ENCODE data around the gene ASCL2. TPM values are rescaled to one million over a fixed set of nuclear protein-coding genes. Genes with fewer than 3 reads are reported as not detected.
A peak's percentile ranks its signal among the peaks of the same experiment; 100 is the strongest.

Gene ASCL2
- total RNA-seq, 1 donor from 2014 or later = not detected

- Histone ChIP-seq H3K9me3 (no peaks in the 10 kb centered on the region), H3K36me3 (no peaks in the 10 kb centered on the region), H3K27ac (no peak overlapping the region), H3K27me3 (no peaks in the 10 kb centered on the region), H3K4me3 (no peak overlapping the region), H3K4me1 (peaks cover 19 to 28% of the 10 kb centered on the region in 2 donors)
- no peak for TF ChIP-seq CTCF (IDR thresholded peaks at IDR 0.05)
- peak in 1 of 2 donors; percentile 55 for DNase-seq (ENCODE audit: low spot score in 2 of 2)
- intact Hi-C loops (cut with DNase I) = loop anchor here (5.0 kb wide), 1 partner anchor 103 kb away; no protein-coding TSS in a partner anchor
Measured at GRCh38 chr11:2300290-2300935, 30.0 kb upstream of the ASCL2 start.

- Histone ChIP-seq H3K9me3 (no peaks in the 10 kb centered on the region), H3K4me3 (no peak overlapping the region), H3K27ac (no peak overlapping the region), H3K36me3 (no peaks in the 10 kb centered on the region), H3K27me3 (no peaks in the 10 kb centered on the region), H3K4me1 (peaks cover 19 to 23% of the 10 kb centered on the region in 2 donors)
- intact Hi-C loops (cut with DNase I) = loop anchor here (5.0 kb wide), 1 partner anchor 102 kb away; no protein-coding TSS in a partner anchor
- peak in 1 of 2 donors; percentile 42 for DNase-seq (ENCODE audit: low spot score in 2 of 2)
- no peak for TF ChIP-seq CTCF (IDR thresholded peaks at IDR 0.05)
Measured at GRCh38 chr11:2299773-2300172, 29.4 kb upstream of the ASCL2 start.

GRCh38 chr11:2298795-2299761 lies 28.7 kb upstream of the ASCL2 start:
- no peaks in the 10 kb centered on the region for H3K9me3 ChIP-seq
- H3K4me1 ChIP-seq = peaks cover 17 to 19% of the 10 kb centered on the region in 2 donors
- no peaks in the 10 kb centered on the region for H3K27me3 ChIP-seq
- TF ChIP-seq CTCF (IDR thresholded peaks at IDR 0.05) = no peak
- peak in 1 of 2 donors; percentile 65 for DNase-seq (ENCODE audit: low spot score in 2 of 2)
- no peaks in the 10 kb centered on the region for H3K36me3 ChIP-seq
- no peak overlapping the region for H3K4me3 ChIP-seq
- no peak overlapping the region for H3K27ac ChIP-seq
- intact Hi-C loops (cut with DNase I) = no loop called here

- Histone ChIP-seq H3K9me3 (no peaks in the 10 kb centered on the region), H3K27me3 (no peaks in the 10 kb centered on the region), H3K27ac (no peak overlapping the region), H3K4me3 (no peak overlapping the region), H3K4me1 (peaks cover 11% of the 10 kb centered on the region in 2 donors), H3K36me3 (no peaks in the 10 kb centered on the region)
- intact Hi-C loops (cut with DNase I) = no loop called here
- peak in 1 of 2 donors; percentile 59 for DNase-seq (ENCODE audit: low spot score in 2 of 2)
- no peak for TF ChIP-seq CTCF (IDR thresholded peaks at IDR 0.05)
Measured at GRCh38 chr11:2298131-2298794, 27.9 kb upstream of the ASCL2 start.

- no peak for TF ChIP-seq CTCF (IDR thresholded peaks at IDR 0.05)
- intact Hi-C loops (cut with DNase I) = no loop called here
- DNase-seq (ENCODE audit: low spot score in 2 of 2) = no peak
- Histone ChIP-seq H3K4me1 (peaks cover 4 to 5% of the 10 kb centered on the region in 2 donors), H3K9me3 (no peaks in the 10 kb centered on the region), H3K27ac (no peak overlapping the region), H3K4me3 (no peak overlapping the region), H3K36me3 (no peaks in the 10 kb centered on the region), H3K27me3 (no peaks in the 10 kb centered on the region)
Measured at GRCh38 chr11:2297623-2298030, 27.2 kb upstream of the ASCL2 start.

Measured in ascending aorta (tissue), 2 donors.